Neuronal stem cell (in vitro differentiated cells): ENCODE measurements around the gene RAD51C.
"Not testable (repeated sequence)": the region's sequence is repeated elsewhere in the genome, so short reads cannot be mapped to it uniquely, and the experiment has no call there.

Experiments used
- DNase-seq: peaks from one replicate; pipeline ENCODE4 v3.0.0-alpha.2; 2013; ENCODE audit warnings: low spot score
- H2AFZ ChIP-seq: one replicate; pipeline ENCODE4 v1.6.1; 2013; ENCODE audit warnings: mild to moderate bottlenecking, low read length, inconsistent platforms
- H2AK5ac ChIP-seq: 2 replicates; pipeline ENCODE4 v1.6.1; 2013; ENCODE audit warnings: low read depth, mild to moderate bottlenecking, inconsistent platforms, low read length, moderate library complexity, mixed read lengths
- H2BK120ac ChIP-seq: 2 replicates; pipeline ENCODE4 v1.6.1; 2013; ENCODE audit warnings: low read depth, mild to moderate bottlenecking, inconsistent platforms, low read length, moderate library complexity, mixed read lengths
- H2BK12ac ChIP-seq: one replicate; pipeline ENCODE4 v1.6.1; 2013; ENCODE audit warnings: low read length, inconsistent platforms
- H2BK15ac ChIP-seq: 2 replicates; pipeline ENCODE4 v1.6.1; 2013; ENCODE audit warnings: mild to moderate bottlenecking, low read length, inconsistent platforms, mixed read lengths
- H2BK5ac ChIP-seq: one replicate; pipeline ENCODE4 v1.6.1; 2013; ENCODE audit warnings: inconsistent platforms, mild to moderate bottlenecking, low read length, moderate library complexity
- H3K14ac ChIP-seq: one replicate; pipeline ENCODE4 v1.6.1; 2013; ENCODE audit warnings: low read length, inconsistent platforms
- H3K18ac ChIP-seq: 2 replicates; pipeline ENCODE4 v1.6.1; 2013; ENCODE audit warnings: low read length, inconsistent platforms
- H3K23ac ChIP-seq: 2 replicates; pipeline ENCODE4 v1.6.1; 2013; ENCODE audit warnings: low read depth, mild to moderate bottlenecking, mixed read lengths, low read length, inconsistent platforms; ENCODE audit not compliant: poor library complexity
- H3K27ac ChIP-seq: replicated peaks from 3 replicates; pipeline ENCODE4 v1.5.1; 2013; ENCODE audit warnings: low read length, inconsistent platforms
- H3K27me3 ChIP-seq, 3 experiments: 2 replicates each; pipeline ENCODE4 v1.6.1; 2013; ENCODE audit warnings: low read length in 3 of 3, mild to moderate bottlenecking in 2 of 3, inconsistent platforms in 1 of 3, low read depth in 1 of 3, mixed read lengths in 1 of 3, moderate library complexity in 1 of 3; ENCODE audit not compliant: control insufficient read depth in 3 of 3, insufficient read depth in 3 of 3
- H3K36me3 ChIP-seq, 2 donors: replicated peaks in 1 of 2; 2 replicates each; pipeline ENCODE4 v1.6.1; 2013; ENCODE audit warnings: low read length in 2 of 2; ENCODE audit not compliant: control insufficient read depth in 2 of 2, insufficient read depth in 2 of 2
- H3K4ac ChIP-seq: 2 replicates; pipeline ENCODE4 v1.6.1; 2013; ENCODE audit warnings: inconsistent platforms, mild to moderate bottlenecking, low read length, moderate library complexity
- H3K4me1 ChIP-seq, 2 donors: 1 replicate in 1 of 2; 2 replicates in 1 of 2; pipeline ENCODE4 v1.6.1; 2013; ENCODE audit warnings: low read length in 2 of 2, low read depth in 1 of 2; ENCODE audit not compliant: control insufficient read depth in 2 of 2, insufficient read depth in 1 of 2
- H3K4me2 ChIP-seq: one replicate; pipeline ENCODE4 v1.6.1; 2013; ENCODE audit warnings: mild to moderate bottlenecking, low read length, inconsistent platforms; ENCODE audit not compliant: insufficient read depth, poor library complexity, severe bottlenecking
- H3K4me3 ChIP-seq, 2 donors: 2 replicates each; pipeline ENCODE4 v1.5.1; 2013; ENCODE audit warnings: low read length in 2 of 2, mild to moderate bottlenecking in 2 of 2, inconsistent platforms in 1 of 2, moderate library complexity in 1 of 2
- H3K79me1 ChIP-seq: one replicate; pipeline ENCODE4 v1.6.1; 2013; ENCODE audit warnings: low read depth, mild to moderate bottlenecking, inconsistent platforms, low read length, moderate library complexity
- H3K9ac ChIP-seq: one replicate; pipeline ENCODE4 v1.6.1; 2013; ENCODE audit warnings: mild to moderate bottlenecking, low read depth, low read length, inconsistent platforms; ENCODE audit not compliant: poor library complexity
- H3K9me3 ChIP-seq, 2 donors: replicated peaks in 1 of 2; 2 replicates each; pipeline versions ENCODE3 to v1.6.1; 2013; ENCODE audit warnings: low read length in 2 of 2, mild to moderate bottlenecking in 2 of 2, inconsistent platforms in 1 of 2, low read depth in 1 of 2, mixed read lengths in 1 of 2, moderate library complexity in 1 of 2; ENCODE audit not compliant: control insufficient read depth in 2 of 2, insufficient read depth in 1 of 2
- H4K8ac ChIP-seq: one replicate; pipeline ENCODE4 v1.6.1; 2013; ENCODE audit warnings: low read depth, mild to moderate bottlenecking, inconsistent platforms, low read length, moderate library complexity
- H4K91ac ChIP-seq: one replicate; pipeline ENCODE4 v1.6.1; 2013; ENCODE audit warnings: low read length, low read depth, mild to moderate bottlenecking, inconsistent platforms; ENCODE audit not compliant: poor library complexity
- WGBS, 2 donors: extraction: QIAGEN DNeasy Blood & Tissue Kit; methylation state at CpG; one replicate each; pipeline ENCODE4 v1.1.7; 2013; ENCODE audit warnings: missing lambda C conversion rate in 2 of 2, mixed read lengths in 1 of 2; ENCODE audit not compliant: insufficient read length in 2 of 2, insufficient replicate concordance in 1 of 2; ENCODE audit errors: extremely low coverage in 2 of 2; 5-methylcytosine and 5-hydroxymethylcytosine counted together

The RAD51C gene

GRCh38 chr17:58684462-58684861, 7.9 kb upstream of the RAD51C start:
- not testable (repeated sequence) for H2BK15ac ChIP-seq, H3K4ac ChIP-seq, H3K36me3 ChIP-seq, H3K79me1 ChIP-seq, H2BK120ac ChIP-seq, H3K9me3 ChIP-seq, H2AFZ ChIP-seq, H4K91ac ChIP-seq, H3K9ac ChIP-seq, H3K27ac ChIP-seq, H3K4me1 ChIP-seq, H3K27me3 ChIP-seq, H2AK5ac ChIP-seq, H3K4me2 ChIP-seq, H3K18ac ChIP-seq, H3K14ac ChIP-seq, H4K8ac ChIP-seq, H3K4me3 ChIP-seq, H2BK5ac ChIP-seq, H3K23ac ChIP-seq, H2BK12ac ChIP-seq, DNase-seq
- WGBS, 2 donors, result no CpG with 5 or more reads among the region's 6 CpGs

- Histone ChIP-seq H3K36me3 (no peaks in the 10 kb centered on the region), H2AFZ (no peak overlapping the region), H2BK15ac (no peak overlapping the region), H3K4me1 (no peaks in the 10 kb centered on the region), H3K4me3 (no peak overlapping the region), H4K8ac (no peak overlapping the region), H3K79me1 (no peaks in the 10 kb centered on the region), H2AK5ac (no peak overlapping the region), H4K91ac (no peak overlapping the region), H3K23ac (no peak overlapping the region), H3K4ac (no peak overlapping the region), H2BK12ac (no peak overlapping the region), H3K27ac (no peak overlapping the region), H3K9me3 (no peaks in the 10 kb centered on the region), H3K18ac (no peak overlapping the region), H2BK120ac (no peak overlapping the region), H3K27me3 (no peaks in the 10 kb centered on the region), H3K4me2 (no peak overlapping the region), H3K9ac (no peak overlapping the region), H3K14ac (no peak overlapping the region), H2BK5ac (no peak overlapping the region)
- no peak for DNase-seq
- no CpG with 5 or more reads among the region's 4 CpGs for WGBS, 2 donors
Observed at GRCh38 chr17:58686980-58687379, 5.4 kb upstream of the RAD51C start.

DNA sequence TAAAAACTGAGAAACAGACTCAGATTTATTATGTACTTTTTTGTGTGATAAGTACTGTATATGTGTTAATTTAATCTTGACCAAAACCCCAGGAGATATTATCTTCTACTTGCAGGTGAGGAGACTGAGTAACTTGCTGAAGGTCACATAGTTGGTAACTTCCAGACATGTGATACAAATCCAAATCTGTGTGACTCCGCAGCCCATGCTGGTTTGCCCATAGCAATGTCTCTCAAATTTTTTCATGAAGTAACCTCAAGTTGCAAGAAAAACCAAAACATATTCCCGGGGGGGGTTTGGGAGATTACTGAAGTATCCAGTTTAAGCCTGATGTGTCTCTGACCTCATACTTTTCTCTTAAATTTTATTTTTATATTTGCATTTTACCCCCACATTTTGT, 3.9 kb upstream of the RAD51C start:
- Histone ChIP-seq H2AFZ (no peak overlapping the region), H2BK12ac (no peak overlapping the region), H3K27ac (no peak overlapping the region), H3K9me3 (no peaks in the 10 kb centered on the region), H2BK15ac (no peak overlapping the region), H3K4me1 (peaks cover 0 to 6% of the 10 kb centered on the region in 2 donors), H3K4ac (no peak overlapping the region), H3K4me2 (no peak overlapping the region), H3K18ac (no peak overlapping the region), H2BK5ac (no peak overlapping the region), H3K27me3 (no peaks in the 10 kb centered on the region), H3K36me3 (no peaks in the 10 kb centered on the region), H4K8ac (no peak overlapping the region), H2AK5ac (no peak overlapping the region), H3K79me1 (no peaks in the 10 kb centered on the region), H2BK120ac (no peak overlapping the region), H3K9ac (no peak overlapping the region), H3K23ac (no peak overlapping the region), H3K14ac (no peak overlapping the region), H4K91ac (no peak overlapping the region), H3K4me3 (no peak overlapping the region)
- WGBS, 2 donors, result no CpG with 5 or more reads among the region's 2 CpGs
- no peak for DNase-seq

GRCh38 chr17:58690033-58690432, 2.4 kb upstream of the RAD51C start:
- H3K18ac ChIP-seq, H3K4me1 ChIP-seq, H3K9ac ChIP-seq, H4K91ac ChIP-seq, H3K27me3 ChIP-seq, H3K4me2 ChIP-seq, H3K23ac ChIP-seq, H3K4me3 ChIP-seq, H3K14ac ChIP-seq, H3K4ac ChIP-seq, H2BK120ac ChIP-seq, H2AFZ ChIP-seq, DNase-seq, H3K27ac ChIP-seq, H2AK5ac ChIP-seq, H2BK5ac ChIP-seq, H2BK15ac ChIP-seq, H3K9me3 ChIP-seq, H3K79me1 ChIP-seq, H3K36me3 ChIP-seq, H4K8ac ChIP-seq, H2BK12ac ChIP-seq: not testable (repeated sequence)
- WGBS, 2 donors, result no CpG with 5 or more reads among the region's 7 CpGs
